CD4-positive, alpha-beta T cell treated with Interleukin-4 for 4 hours (primary cell): Measurements from ENCODE around the gene TTC39A.
A peak's percentile ranks its signal among the peaks of the same experiment; 100 is the strongest.

Experiments used
- DNase-seq: peaks from one replicate; pipeline ENCODE4 v3.0.0-alpha.2; 2020

TTC39A gene

DNA sequence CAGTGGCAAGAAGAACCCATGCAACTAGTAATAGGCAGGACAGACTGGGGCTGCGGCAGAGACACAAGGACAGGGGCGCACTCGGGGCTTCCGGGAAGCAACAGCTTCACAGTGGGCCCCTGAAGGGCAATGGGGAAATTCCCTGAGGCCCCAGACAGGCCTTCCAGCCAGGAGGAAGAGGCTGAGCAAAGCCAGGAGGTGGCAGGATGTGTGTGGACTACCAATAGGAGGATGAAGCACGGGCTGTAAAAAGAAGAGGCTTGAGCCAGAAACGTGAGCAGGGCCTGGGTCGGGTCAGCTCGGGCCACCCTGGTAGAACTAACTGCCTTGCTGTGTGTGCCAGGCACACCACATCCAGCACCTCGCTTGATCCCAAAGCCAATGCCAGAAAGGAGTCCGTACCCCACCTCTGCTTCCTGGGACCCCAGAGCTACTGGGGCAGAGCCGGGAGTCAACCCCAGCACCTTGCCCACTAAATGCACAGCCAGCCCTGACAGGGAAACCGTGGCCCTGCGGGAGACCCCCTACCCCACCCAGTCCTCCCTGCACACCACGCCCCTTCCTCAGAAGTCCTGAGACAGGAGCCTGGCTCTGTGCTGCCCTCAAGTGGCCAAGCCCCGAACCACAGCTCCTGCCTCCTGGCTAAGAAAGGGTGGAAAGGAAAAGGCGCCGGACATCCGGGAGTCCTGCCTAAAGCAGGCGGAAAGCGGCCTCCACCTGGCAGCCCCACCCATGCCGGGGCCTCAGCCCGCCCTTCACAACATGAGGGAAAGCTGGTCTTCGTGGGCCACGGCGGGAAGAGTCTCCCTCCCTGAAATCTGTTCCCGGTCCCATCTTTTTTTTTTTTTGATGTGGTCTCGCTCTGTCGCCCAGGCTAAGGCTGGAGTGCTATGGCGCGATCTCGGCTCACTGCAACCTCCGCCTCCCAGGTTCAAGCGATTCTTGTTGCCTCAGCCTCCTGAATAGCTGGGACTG is 33.7 kb downstream of the TTC39A start:
- DNase-seq: peak; percentile 57

DNA sequence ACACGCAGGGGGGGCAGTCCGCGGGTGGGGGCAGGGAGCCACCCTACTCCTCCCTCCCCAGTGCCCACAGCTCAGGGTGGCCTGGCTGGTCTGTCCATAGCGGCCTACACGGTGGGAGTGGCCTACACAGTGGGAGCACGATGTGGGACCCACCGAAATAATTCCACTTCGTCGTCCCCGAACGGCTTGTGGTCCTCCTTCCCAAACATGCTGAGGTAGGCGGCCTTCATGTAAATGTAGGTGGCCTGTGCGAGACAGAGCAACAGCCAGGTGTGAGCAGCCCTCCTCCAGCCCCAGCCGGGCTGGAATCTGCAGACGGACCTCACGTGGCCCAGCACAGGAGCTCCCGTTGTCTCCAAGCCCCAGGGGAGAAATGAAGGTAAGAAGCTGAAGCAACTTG is 34.4 kb downstream of the TTC39A start:
- no peak for DNase-seq

DNA sequence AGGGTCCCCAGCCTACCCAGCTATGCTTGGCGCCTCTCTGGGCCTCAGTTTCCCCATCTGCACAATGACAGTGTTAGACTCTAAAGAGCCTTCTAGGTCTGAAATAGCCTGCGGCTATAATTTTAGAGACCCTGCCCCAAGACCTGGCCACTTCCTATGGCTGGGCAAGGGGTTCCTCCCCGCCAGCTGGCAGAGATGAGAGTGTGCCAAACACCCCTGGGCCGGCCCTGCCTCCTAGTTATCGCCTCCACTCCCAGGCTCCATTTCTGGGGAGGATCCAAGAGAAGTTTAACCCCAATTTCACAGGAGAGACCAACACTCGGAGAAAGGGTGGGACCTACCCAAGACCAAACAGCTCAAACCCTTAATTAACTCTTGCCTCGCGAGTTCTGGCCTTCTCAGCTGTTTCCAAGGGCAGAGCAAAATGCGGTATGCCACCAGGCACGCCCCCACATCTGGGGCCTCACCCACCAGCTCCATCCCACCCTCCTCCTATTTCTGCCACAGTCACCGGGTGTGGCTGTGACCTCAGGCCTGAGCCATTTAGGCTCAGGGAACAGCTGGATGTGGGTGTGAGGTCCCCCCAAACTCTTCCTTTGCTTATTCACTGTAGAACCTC is 35.7 kb downstream of the TTC39A start:
- no peak for DNase-seq

DNA sequence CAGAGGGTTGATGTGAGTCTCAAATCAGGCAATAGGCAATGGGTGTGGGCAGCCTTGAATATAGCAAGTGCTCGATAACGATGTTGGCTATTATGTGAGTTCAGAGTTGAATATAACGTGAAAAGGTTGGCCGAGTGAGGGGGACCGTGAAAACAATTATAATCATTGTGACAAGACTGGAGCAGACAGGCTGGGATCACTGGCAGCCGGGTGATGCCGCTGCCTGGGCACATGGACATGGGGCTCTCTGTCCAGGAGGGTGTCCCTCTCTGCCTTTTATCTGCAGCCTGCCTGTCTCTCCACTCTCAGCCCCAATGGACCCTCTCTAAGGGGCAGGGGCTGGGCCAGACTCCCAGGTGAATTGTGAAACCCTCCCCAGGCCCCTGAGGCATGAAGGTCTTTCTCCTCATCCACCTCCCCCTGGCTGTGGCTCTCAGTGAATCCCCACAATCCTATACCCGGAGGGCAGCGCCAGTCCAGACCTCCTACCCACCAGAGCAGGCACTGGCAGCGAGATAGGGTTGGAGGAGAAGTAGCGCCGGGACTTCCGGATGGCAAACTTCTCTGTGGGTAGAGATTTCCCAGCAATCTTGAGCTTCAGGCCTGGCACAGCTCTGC is 36.4 kb downstream of the TTC39A start:
- no peak for DNase-seq

DNA sequence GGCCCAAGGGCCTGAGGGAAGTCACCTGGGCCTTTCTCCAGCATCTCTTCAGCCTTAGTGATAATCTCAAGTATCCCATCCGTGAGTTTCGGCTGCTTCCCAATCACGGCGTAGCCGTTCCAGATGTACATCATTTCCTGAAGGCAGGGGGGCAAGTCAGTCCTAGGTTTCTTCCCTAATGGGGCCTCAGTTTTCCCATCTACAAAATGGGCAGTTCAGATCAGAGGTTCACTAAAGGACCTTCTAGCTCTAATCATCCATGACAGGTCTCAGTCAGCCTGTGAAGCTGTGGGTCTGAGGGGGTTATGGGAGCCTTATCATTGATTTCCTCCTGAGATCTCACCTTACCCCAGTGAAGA is 39.9 kb downstream of the TTC39A start:
- no peak for DNase-seq

DNA sequence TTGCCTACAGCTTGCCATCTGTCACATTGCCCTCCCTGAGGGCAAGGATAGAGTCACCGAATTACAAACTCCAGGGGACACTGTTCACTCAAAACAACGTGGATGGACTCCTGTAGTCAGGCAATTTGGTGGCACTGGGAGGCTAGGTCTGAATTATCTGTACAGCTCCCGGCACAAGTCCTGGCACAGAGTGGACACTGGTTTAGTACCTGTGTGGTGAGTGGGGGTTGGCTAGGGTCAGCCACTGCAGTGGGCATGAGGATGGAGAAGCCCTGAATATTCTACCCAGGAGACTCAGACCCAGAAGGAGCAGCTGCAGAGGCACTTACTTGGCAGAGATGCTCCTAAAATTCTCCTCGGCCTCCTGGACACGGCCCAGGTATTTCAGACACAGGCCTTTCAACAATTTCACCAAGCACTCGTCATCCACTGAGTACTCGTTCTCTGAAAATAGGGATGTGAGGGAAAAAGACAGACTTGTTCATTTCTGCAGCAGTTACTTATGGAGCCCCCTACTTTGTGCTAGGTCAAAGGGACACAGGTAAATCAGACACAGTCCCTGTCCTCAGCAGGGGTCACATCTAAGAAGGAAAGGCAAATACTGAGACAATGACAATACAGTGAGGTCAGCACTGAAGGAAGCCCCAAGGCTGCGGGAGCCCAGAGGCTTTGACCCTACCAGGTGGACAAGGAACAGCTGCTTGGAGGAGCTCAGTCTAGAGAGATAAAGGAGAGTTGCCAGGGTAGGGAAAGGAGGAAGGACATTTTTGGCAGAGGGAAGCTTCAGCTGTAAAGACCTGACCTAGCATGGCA is 40.5 kb downstream of the TTC39A start:
- no peak for DNase-seq

DNA sequence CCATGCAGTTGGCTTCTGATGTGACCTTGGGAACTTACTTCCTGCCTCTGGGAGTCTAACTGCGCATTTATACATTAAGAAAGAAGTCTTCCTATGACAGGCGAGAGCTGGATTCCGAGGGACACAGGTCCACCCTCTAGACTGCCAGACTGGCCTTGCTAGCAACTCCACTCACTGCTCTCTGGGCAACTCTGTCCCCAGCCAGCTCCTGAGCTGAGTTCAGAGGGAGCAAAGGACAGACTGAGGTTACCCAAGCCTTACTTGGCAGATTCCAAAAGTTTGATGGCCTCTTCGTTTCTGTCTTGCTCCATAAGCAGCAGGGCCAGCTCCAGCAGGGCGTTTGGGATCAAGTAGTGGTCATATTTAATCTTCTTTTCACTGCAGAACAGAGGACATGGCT is 41.8 kb downstream of the TTC39A start:
- DNase-seq: no peak

DNA sequence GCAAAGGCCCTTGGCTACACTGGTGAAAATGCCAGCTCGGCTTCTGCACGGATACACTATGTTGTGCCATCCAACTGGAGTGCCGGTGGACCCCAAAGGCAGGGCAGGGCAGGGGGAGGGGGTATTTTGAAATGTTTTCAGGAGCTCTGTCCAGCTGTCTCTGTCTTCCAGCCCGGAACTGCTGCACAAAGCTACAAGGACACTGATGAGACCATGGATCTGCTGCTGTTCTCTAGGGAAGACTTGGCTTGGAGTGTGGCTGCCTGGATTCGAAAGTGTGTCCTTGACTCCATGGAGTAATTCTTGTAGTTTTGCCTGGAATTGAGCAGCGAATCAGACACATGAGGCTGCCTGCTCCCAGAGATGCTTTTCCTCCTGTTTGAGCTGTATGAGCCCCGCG is 42.4 kb downstream of the TTC39A start:
- no peak for DNase-seq

DNA sequence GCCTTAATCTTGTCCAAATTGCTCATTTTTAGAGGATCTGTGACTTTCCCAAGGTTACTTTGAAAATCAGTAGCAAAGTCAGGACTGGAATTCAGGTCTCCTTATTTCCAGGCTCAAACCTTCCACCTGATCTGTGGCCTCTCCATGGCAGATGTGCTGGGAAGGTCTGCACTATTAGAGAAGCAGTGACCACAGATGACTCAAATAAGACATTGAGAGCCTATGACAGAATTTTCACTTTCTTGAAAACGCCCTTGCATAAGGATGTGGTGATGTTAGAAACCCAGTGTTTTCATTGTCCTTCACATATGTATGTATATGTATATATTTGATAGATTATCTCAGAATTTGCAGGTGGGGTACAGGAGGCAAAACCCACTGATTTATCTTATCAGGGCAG is 45.3 kb downstream of the TTC39A start:
- DNase-seq: no peak

DNA sequence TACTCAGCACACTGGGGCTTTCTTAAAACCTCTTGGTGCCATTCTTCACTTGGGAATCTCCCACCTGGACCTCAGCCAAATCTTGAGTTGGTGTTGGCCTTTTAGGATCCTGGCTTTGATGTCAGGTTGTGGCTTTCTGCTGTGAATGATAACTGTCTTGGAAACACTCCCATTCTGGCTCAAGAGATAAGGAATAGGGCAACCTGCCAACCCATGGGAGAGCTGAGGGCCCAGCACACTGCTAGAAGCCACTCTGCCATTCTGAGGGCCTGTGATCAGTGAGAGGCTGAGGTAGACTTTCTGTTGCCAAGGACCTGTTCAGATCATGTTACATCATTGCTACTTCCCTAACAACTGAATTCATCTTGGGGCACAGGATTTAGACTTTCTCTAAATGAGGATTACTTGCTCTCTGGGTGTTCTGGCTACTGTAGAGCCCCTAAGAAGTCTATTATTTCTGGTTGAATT is 45.8 kb downstream of the TTC39A start:
- DNase-seq: no peak

DNA sequence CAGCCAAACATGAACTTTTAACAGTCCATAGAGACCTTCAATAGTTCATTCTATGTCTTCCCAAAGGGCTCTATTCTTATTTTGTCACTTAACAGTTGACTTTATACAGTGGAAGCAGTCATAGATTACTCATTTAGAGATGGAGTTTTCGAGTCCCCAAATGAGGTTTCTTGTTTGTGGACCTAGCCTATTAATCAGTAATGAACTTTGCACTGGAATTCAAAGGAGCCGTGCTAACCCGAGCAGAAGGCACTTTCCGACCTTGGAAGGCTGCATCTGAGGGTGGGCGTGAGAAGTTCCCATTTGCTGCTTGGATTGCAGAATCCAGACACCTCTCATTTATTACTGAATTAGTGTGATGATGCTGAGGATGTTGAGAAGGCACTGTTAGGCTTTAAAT is 46.4 kb downstream of the TTC39A start:
- no peak for DNase-seq

DNA sequence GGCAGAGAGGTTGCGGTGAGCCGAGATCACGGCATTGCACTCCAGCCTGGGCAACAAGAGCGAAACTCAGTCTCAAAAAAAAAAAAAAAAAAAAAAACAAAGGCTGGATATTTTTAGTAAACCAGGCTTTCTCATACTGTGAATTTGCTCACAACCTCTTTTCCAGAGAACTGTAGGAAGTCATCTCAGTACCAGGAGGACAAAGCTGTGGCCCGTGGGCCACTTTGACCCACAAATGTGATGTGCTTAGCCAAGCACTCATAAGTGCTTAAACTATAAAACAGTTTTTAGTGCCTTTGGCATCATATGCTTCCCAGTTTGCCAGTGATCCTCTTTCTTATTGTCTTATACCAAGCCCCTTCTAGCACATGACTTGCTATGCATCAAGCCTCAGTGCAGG is 47.8 kb downstream of the TTC39A start:
- DNase-seq: no peak

DNA sequence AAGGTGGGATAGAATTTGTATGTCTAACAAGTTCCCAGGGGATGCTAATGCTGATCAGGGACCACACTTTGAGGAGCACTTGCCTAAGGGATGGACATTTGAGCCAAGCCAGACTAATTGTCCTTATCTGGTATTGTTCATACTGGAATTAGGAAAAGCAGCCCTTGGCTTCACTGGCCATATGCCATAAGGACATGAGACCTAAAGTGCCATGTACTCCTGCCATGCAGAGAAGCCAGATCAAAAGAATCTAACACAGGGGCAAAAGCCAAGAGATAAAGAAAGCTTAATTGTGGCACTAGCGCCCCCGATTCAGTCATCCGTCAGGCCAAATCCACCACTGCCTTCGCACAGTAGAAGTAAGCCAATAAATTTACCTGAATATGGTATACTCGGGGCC is 48.6 kb downstream of the TTC39A start:
- DNase-seq: no peak

DNA sequence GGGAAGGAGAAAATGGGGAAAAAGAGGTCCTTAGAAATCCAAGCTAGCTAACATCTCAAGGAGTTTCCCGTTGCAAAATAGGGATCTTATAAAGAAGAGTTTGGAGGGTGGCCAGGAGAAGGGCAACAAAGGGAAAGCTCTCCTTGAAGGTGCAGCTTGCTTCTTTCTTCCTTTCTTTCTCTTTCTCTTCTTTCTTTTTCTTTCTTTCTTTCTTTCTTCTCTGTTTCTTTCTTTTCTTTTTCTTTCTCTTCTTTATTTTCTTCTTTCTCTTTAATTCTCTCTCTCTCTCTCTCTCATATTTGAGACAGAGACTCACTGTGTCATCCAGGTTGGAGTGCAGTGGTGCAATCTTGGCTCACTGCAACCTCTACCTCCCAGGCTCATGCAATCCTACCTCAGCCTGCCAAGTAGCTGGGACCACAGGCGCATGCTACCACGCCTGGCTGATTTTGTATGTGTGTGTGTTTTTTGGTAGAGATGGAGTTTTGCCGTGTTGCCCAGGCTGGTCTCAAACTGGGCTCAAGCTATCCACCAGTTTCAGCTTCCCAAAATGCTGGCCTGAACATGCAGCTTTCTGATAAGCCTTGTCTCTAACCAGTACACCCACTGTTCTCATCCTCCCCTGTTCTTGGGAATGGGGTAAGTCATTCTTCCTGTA is 49.9 kb downstream of the TTC39A start:
- no peak for DNase-seq

DNA sequence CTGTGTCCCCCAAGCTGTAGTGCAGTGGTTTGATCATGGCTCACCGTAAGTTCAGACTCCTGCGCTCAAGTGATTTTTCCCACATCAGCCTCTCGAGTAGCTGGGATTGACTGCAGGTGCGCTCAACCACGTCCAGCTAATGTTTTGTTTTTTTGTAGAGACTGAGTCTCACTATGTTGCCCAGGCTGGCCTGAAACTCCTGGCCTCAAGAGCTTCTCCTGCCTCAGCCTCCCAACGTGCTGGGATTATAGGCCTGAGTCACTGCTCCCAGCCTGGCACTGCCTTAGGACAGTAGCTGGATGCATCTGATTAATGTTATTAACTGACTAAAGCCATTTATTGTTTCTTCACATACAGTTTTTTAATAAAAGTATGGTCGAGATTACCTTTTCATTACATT is 54.1 kb downstream of the TTC39A start:
- DNase-seq: no peak

DNA sequence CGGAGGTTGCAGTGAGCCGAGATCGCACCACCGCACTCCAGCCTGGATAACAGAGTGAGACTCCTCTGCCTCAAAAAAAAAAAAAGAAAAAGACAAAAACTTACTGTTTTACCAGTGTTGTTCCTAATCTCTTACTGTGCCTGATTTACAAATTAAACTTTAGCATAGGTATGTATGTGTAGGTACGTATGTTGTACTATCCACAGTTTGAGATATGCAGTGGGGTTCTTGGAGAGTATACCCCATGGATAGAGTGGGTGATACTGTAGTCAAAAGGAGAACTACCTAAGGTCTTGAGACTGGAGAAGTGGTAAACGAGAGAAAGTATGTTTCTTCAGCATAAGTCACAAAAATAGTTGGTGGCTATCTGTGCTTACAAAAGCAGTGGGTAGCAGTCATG is 55.7 kb downstream of the TTC39A start:
- DNase-seq: no peak

DNA sequence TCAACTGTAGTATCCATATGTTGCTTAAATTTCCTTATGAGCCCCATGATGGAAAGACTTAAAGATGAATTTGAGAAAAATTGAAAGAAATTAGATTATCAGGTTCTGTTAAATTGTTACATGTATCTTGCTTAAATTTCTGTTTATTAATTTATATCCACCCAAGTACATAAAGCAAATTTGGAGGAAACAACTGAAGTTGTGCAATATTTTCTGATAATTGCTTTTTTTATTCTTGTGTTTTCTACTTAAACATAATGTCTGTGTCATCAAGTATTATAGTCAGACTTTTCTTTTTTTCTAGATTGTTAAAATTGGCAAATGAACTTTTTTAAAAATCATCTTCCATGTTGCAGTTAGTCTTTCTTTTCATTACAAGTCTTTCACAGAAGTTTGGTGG is 57.4 kb downstream of the TTC39A start:
- DNase-seq: no peak

DNA sequence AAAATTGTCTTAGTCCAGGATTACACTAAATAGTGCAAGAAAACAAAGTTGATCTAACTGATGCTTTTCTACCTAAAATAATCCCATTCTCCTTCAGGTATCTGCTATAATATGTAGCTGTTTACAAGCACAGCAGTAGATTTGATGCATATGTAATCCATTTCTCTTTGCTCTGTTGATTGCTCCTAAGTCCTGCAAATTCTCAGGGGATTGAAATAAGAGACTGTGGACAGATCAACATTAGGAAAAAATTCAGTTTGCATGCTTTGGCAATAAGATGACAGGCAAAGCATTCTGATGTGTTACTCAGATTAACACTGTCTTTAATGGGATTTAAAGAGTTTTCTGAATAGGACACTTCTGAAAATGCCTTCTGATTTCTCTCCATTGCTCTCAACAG is 59.6 kb downstream of the TTC39A start:
- DNase-seq: no peak

DNA sequence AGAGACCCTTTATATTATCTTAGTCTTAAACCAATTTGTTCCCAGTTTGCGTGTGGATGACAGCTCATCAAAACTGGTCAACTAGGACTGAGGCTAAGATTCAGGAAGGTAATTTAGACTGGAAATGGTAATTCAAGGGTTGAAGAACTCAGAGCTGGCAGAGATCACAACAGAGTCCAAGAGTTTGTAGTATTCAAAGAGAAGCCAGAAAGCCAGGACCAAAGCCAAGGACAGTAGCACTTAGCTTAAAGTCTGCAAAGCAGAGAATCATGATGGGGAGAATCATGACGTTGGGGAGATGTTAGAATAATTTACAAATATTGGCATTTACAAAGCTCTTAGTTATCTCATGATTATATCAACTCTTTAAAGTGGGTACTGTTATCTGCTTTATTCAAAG is 61.7 kb downstream of the TTC39A start:
- DNase-seq: no peak

DNA sequence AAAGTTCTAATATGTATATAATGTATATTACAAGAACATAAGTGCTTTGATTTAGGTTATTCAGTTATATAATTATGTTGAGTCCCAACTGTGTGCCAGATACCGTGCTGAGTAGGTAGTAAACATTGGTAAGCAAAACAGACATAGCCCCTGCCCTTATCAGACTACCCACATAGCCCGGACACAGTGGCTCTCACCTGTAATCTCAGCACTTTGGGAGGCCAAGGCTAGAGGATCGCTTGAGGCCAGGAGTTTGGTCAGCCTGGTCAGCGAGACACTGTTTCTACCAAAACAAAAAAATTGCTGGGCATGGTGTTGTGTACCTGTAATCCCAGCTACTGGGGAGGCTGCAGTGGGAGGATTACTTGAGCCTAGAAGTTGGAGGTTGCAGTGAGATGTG is 63.6 kb downstream of the TTC39A start:
- DNase-seq: no peak

DNA sequence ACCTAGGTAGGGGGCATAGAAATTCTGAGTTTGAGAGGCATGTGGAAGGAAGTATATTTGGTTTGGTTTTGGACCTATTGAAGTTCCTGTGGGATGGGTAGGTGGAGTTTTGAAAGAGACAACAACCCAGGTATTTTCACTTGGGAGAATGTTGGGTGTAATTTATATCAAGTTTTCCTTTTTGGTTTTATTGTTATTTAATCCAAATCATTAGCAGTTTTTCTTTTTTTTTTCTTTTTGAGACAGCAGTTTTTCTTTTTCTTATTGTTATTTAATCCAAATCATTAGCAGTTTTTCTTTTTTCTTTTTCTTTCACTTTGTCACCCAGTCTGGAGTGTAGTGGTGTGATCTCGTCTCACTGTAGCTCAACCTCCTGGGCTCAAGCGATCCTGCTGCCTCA is 64.2 kb downstream of the TTC39A start:
- no peak for DNase-seq

DNA sequence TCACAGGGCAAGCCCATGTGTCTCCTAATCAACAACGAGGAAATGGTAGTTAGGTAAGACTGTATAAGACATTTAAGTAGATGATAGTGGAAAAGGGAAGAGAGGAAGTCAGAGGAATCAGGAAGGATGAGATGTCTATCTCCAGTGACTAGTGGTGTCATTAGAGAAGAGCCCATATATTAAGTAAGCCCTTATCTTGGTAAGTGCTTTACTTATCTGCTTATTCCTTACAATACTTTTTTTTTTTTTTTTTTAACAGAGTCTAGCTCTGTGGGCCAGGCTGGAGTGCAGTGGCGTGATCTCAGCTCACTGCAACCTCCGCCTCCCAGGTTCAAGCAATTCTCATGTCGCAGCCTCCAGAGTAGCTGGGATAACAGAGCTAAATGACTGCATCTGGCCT is 64.7 kb downstream of the TTC39A start:
- no peak for DNase-seq

DNA sequence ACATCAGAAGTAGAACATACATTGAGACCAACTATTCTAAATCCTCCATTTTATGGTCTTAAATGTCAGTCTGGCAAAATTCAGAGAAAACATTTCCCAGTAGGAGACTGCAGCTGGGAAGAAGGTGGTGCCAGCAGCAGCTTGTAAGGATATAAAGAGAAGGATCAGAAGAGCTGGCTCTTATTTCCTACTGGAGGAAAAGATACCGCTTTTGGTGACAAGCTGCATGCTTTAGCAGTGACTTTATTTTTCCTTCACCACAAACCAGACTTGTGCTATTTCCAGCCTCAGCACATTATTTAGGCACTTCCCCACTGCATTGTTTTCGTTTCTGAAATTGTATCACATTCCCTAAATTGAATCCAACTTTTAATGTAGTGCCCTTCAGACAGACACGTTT is 65.9 kb downstream of the TTC39A start:
- no peak for DNase-seq
